SK-N-SH treated with all-trans-retinoic acid at 6 μM for 48 hours (cell line): ENCODE results near the gene SOX6.

Experiments
- ARNTL ChIP-seq: fragments of 450-650 bp; formaldehyde crosslinking; IDR thresholded peaks from 2 replicates; pipeline ENCODE4 v1.5.0; 2020; ENCODE audit warnings: low read depth, mild to moderate bottlenecking, moderate library complexity, borderline replicate concordance
- BACH2 ChIP-seq: fragments of 250-450 bp; sonication (Bioruptor Pico); IDR thresholded peaks from 2 replicates; pipeline ENCODE4 v1.9.0; 2021; ENCODE audit warnings: mild to moderate bottlenecking, borderline replicate concordance
- CSDC2 ChIP-seq: fragments of 250-450 bp; sonication (Bioruptor Pico); IDR thresholded peaks from 2 replicates; pipeline ENCODE4 v1.5.0; 2020; ENCODE audit warnings: mild to moderate bottlenecking, moderate library complexity
- ESRRG ChIP-seq: fragments of 250-450 bp; sonication (Bioruptor Pico); IDR thresholded peaks from 2 replicates; pipeline ENCODE4 v1.6.1; 2021; ENCODE audit warnings: mild to moderate bottlenecking
- GLIS3 ChIP-seq: fragments of 250-450 bp; sonication (Bioruptor Pico); IDR thresholded peaks from 2 replicates; pipeline ENCODE4 v1.5.0; 2020; ENCODE audit warnings: mild to moderate bottlenecking, moderate library complexity
- OSR1 ChIP-seq: fragments of 250-450 bp; sonication (Bioruptor Pico); IDR thresholded peaks from 2 replicates; pipeline ENCODE4 v1.8.0; 2022; ENCODE audit warnings: moderate library complexity, mild to moderate bottlenecking, inconsistent platforms
- PPARA ChIP-seq: fragments of 250-450 bp; sonication (Bioruptor Pico); IDR thresholded peaks from 2 replicates; pipeline ENCODE4 v1.5.0; 2020; ENCODE audit warnings: mild to moderate bottlenecking, borderline replicate concordance
- SNAI2 ChIP-seq: fragments of 250-450 bp; sonication (Bioruptor Pico); IDR thresholded peaks from 2 replicates; pipeline ENCODE4 v1.5.0; 2020; ENCODE audit warnings: mild to moderate bottlenecking, moderate library complexity
- TOX ChIP-seq: fragments of 250-450 bp; sonication (Bioruptor Pico); IDR thresholded peaks from 2 replicates; pipeline ENCODE4 v1.8.0; 2021; ENCODE audit warnings: mild to moderate bottlenecking, moderate library complexity, borderline replicate concordance
- ZFP30 ChIP-seq: fragments of 450-650 bp; formaldehyde crosslinking; IDR thresholded peaks from 2 replicates; pipeline ENCODE4 v1.5.0; 2022; ENCODE audit warnings: mild to moderate bottlenecking, moderate library complexity
- ZNF565 ChIP-seq: fragments of 450-650 bp; formaldehyde crosslinking; conservative IDR thresholded peaks from 2 replicates; pipeline ENCODE4 v1.5.0; 2020; ENCODE audit warnings: low read depth, mild to moderate bottlenecking, moderate library complexity
- TF ChIP-seq, protein P1 (sequence below): fragments of 250-450 bp; sonication (Bioruptor Pico); IDR thresholded peaks from 2 replicates; pipeline ENCODE4 v1.8.0; 2020; ENCODE audit warnings: mild to moderate bottlenecking, moderate library complexity, borderline replicate concordance
- TF ChIP-seq, protein P2 (sequence below): fragments of 250-450 bp; sonication (Bioruptor Pico); IDR thresholded peaks from 2 replicates; pipeline ENCODE4 v1.5.1; 2020; ENCODE audit warnings: low read depth, mild to moderate bottlenecking, moderate library complexity

DNA sequence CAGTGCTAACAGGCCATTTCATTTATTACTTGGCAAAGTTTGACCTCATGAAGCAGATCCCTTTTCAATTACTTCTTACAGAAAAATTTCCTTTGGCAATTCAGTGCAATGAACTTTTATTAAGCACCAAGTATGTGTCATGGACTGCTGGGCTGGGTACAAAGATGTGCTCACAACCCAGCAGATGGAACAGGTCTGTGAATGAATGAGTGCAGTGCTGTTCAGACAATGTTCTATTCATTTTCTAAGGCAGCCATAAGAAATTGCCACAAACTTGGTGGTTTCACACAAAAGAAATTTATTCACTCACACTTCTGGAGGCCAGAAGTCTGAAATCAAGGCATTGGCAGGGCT is 428.5 kb downstream of the SOX6 start:
- TF ChIP-seq ZFP30 (CRISPR knock-in tag) (no peak), ARNTL (CRISPR knock-in tag) (no peak), TOX (CRISPR knock-in tag) (no peak), ESRRG (CRISPR knock-in tag) (no peak), BACH2 (no peak), CSDC2 (no peak), OSR1 (CRISPR knock-in tag) (no peak), GLIS3 (CRISPR knock-in tag) (no peak), PPARA (no peak), SNAI2 (no peak), ZNF565 (CRISPR knock-in tag) (no peak)
- TF ChIP-seq, protein P1, sequence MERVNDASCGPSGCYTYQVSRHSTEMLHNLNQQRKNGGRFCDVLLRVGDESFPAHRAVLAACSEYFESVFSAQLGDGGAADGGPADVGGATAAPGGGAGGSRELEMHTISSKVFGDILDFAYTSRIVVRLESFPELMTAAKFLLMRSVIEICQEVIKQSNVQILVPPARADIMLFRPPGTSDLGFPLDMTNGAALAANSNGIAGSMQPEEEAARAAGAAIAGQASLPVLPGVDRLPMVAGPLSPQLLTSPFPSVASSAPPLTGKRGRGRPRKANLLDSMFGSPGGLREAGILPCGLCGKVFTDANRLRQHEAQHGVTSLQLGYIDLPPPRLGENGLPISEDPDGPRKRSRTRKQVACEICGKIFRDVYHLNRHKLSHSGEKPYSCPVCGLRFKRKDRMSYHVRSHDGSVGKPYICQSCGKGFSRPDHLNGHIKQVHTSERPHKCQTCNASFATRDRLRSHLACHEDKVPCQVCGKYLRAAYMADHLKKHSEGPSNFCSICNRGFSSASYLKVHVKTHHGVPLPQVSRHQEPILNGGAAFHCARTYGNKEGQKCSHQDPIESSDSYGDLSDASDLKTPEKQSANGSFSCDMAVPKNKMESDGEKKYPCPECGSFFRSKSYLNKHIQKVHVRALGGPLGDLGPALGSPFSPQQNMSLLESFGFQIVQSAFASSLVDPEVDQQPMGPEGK: no peak
- TF ChIP-seq, protein P2, sequence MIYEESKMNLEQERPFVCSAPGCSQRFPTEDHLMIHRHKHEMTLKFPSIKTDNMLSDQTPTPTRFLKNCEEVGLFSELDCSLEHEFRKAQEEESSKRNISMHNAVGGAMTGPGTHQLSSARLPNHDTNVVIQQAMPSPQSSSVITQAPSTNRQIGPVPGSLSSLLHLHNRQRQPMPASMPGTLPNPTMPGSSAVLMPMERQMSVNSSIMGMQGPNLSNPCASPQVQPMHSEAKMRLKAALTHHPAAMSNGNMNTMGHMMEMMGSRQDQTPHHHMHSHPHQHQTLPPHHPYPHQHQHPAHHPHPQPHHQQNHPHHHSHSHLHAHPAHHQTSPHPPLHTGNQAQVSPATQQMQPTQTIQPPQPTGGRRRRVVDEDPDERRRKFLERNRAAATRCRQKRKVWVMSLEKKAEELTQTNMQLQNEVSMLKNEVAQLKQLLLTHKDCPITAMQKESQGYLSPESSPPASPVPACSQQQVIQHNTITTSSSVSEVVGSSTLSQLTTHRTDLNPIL (CRISPR knock-in tag): no peak
